ENCODE measurements around the gene USP24.

DNA sequence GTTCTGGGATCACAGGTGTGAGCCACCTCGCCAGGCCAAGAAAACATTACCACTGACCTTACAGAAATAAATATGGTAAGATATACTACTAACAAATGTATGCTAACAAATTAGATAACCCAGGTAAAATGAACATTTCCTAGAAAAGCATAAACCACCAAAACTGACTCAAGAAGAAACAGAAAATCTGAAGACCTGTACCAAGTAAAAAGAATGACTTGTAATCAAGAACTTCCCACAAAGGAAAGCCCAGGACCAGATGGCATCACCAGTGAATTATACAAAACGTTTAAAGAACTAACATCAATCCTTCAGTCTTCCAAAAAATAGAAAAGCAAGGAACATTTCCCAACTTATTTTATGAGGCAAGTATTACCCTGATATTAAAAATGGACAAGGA, 29.3 kb downstream of the USP24 start:
- TF ChIP-seq TAF1 (IDR thresholded peaks at IDR 0.05; ENCODE audit: borderline replicate concordance, low read depth, low read length) (no peak), POLR2A (IDR thresholded peaks at IDR 0.05; ENCODE audit: low read depth, low read length) (no peak)
